ENCODE results near the gene HMGB1. TPM values are rescaled to one million over a fixed set of nuclear protein-coding genes. Genes with fewer than 3 reads are reported as not detected.

HMGB1 gene
- 492 to 686 TPM (median 564 TPM) in 5 replicates for total RNA-seq (2022; extraction: Qiagen RNA extraction; ENCODE audit: low read depth)

GRCh38 chr13:30465593-30466357 is at the start of gene HMGB1:
Gene HMGB1, minus strand, starts transcription at chr13:30465936. Its CDS starts 2,256 bp downstream, at chr13:30463680.

GRCh38 chr13:30422054-30422839 is 43.5 kb downstream of the HMGB1 start, which contains the start of gene UBE2L5:
Gene UBE2L5, plus strand, starts transcription at chr13:30422493. Its CDS starts 5,498 bp downstream, at chr13:30427991.

Other genes with a start within 250 kb of the HMGB1 start
- gene KATNAL1, start 158.4 kb downstream of the HMGB1 start, total RNA-seq (2022; extraction: Qiagen RNA extraction; ENCODE audit: low read depth): 4.8 to 8.2 TPM (median 6.9 TPM) in 5 replicates
- gene UBE2L5, start 43.4 kb downstream of the HMGB1 start, total RNA-seq (2022; extraction: Qiagen RNA extraction; ENCODE audit: low read depth): not detected in 5 replicates
- gene USPL1, start 152.0 kb upstream of the HMGB1 start, total RNA-seq (2022; extraction: Qiagen RNA extraction; ENCODE audit: low read depth): 10.8 to 13.4 TPM (median 12.0 TPM) in 5 replicates